NOMO-1 treated with dmso at 0.1 percent for 144 hours (cell line): Measurements from ENCODE around the gene GAB3.
"Not testable (repeated sequence)": the region's sequence is repeated elsewhere in the genome, so short reads cannot be mapped to it uniquely, and the experiment has no call there.

Experiments used
- DNase-seq: peaks from one replicate; lab custom pipeline; 2025; ENCODE audit not compliant: unreplicated experiment; lab: John Stamatoyannopoulos, UW

Gene GAB3

GRCh38 chrX:154721155-154721554, 29.7 kb downstream of the GAB3 start:
- DNase-seq: no peak

GRCh38 chrX:154720067-154720466, 30.8 kb downstream of the GAB3 start:
- DNase-seq: no peak

GRCh38 chrX:154719132-154719675, 31.7 kb downstream of the GAB3 start:
- peak; percentile 63 for DNase-seq

- DNase-seq: peak; percentile 31
Measured at GRCh38 chrX:154718616-154719015, 32.3 kb downstream of the GAB3 start.

GRCh38 chrX:154717824-154718223, 33.1 kb downstream of the GAB3 start:
- DNase-seq: peak; percentile 22

GRCh38 chrX:154715825-154716224, 35.1 kb downstream of the GAB3 start:
- no peak for DNase-seq

- no peak for DNase-seq
Measured at GRCh38 chrX:154714925-154715324, 36.0 kb downstream of the GAB3 start.

GRCh38 chrX:154712781-154713740, 37.8 kb downstream of the GAB3 start:
- DNase-seq: no peak

GRCh38 chrX:154711264-154711663, 39.6 kb downstream of the GAB3 start:
- DNase-seq: no peak

GRCh38 chrX:154710309-154710708, 40.6 kb downstream of the GAB3 start:
- no peak for DNase-seq

GRCh38 chrX:154698630-154699248, 52.1 kb downstream of the GAB3 start:
- DNase-seq: no peak

- DNase-seq: no peak
Measured at GRCh38 chrX:154696676-154697045, 54.2 kb downstream of the GAB3 start.

GRCh38 chrX:154695911-154696675, 54.8 kb downstream of the GAB3 start:
- no peak for DNase-seq

- no peak for DNase-seq
Measured at GRCh38 chrX:154693394-154693793, 57.5 kb downstream of the GAB3 start.

GRCh38 chrX:154690438-154690837, 60.4 kb downstream of the GAB3 start:
- DNase-seq: not testable (repeated sequence)

GRCh38 chrX:154672084-154672483, 78.8 kb downstream of the GAB3 start:
- not testable (repeated sequence) for DNase-seq

- not testable (repeated sequence) for DNase-seq
Measured at GRCh38 chrX:154670848-154671247, 80.0 kb downstream of the GAB3 start.

- DNase-seq: peak; percentile 3
Measured at GRCh38 chrX:154661899-154662298, 89.0 kb downstream of the GAB3 start.

- peak; percentile 27 for DNase-seq
Measured at GRCh38 chrX:154661170-154661569, 89.7 kb downstream of the GAB3 start.

- no peak for DNase-seq
Measured at GRCh38 chrX:154660541-154660940, 90.3 kb downstream of the GAB3 start.

- no peak for DNase-seq
Measured at GRCh38 chrX:154658957-154659356, 91.9 kb downstream of the GAB3 start.
